ENCODE measurements around the gene FAM171A2. TPM values are rescaled to one million over a fixed set of nuclear protein-coding genes. Genes with fewer than 3 reads are reported as not detected.

The FAM171A2 gene
- polyA plus RNA-seq, 3 donors, result not detected

DNA sequence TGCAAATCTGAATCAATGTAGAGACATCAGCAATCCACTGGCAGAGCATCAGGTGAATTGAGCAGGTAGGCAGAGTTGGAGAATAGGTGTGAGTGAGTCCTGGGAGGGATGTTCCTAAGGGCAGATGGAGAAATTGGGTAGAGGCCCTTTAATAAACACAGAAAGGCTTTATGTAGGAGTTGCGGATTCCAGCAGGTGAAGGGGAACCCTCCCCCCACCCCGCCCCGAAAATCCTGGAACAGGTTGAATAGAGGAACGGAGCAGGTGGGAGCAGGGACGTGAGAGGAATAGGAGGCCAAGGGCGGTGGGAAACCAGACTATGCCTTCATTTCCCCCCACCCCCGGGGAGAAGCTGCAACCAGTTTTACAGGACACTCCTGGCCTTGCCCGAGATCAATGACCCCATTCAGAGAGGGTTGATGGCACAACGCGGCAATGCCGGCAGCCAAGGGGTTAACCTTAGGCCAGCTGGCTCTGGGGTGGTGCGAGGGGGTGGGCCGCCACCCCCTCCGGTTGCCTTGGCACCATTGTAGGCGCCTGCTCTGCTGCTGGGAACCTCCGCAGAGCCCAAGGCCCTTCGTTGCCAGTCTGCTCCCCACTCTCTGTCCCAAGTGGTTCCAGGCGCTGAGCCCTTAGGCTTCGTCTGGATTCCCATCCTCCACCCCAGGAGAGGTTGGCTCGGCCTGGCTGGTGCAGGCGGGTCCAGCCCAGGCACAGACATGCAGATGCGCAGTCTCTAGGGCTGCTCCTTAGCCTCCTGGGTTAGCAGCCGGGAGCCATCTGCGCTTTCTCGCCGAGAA lies 56.1 kb downstream of the FAM171A2 start:
- H3K9me3 ChIP-seq (replicated peaks in 1 of 2; ENCODE audit: control insufficient read depth in 1 of 2, insufficient read depth in 1 of 2, low read length in 2 of 2), result no peaks in the 10 kb centered on the region
- TF ChIP-seq CTCF (IDR thresholded peaks at IDR 0.05), result no peak
- no peaks in the 10 kb centered on the region for H3K79me2 ChIP-seq (ENCODE audit: insufficient read depth, low read length)
- H3K4me1 Mint-ChIP-seq, result peaks cover 18% of the 10 kb centered on the region
- peak overlapping the region in 2 of 7 donors; percentile 37 to 57 for H3K27ac Mint-ChIP-seq
- no peak overlapping the region for H3K4me2 ChIP-seq (replicated peaks; ENCODE audit: extremely low read depth, low read length, poor library complexity, severe bottlenecking)
- peak overlapping the region in 1 of 2 donors; percentile 74 for H3K4me3 Mint-ChIP-seq
- H2AFZ ChIP-seq (ENCODE audit: insufficient read depth, low read depth, low read length, poor library complexity, severe bottlenecking), result no peak overlapping the region
- H3K9ac ChIP-seq (ENCODE audit: insufficient read depth, low read length, poor library complexity, severe bottlenecking), result no peak overlapping the region
- H3K36me3 ChIP-seq (replicated peaks in 1 of 2; ENCODE audit: control insufficient read depth in 1 of 2, insufficient read depth in 2 of 2, low read length in 2 of 2), result no peaks in the 10 kb centered on the region
- H4K20me1 ChIP-seq (ENCODE audit: insufficient read depth, low read length), result no peaks in the 10 kb centered on the region
- H3K4me3 ChIP-seq (replicated peaks in 1 of 3; ENCODE audit: low read depth in 2 of 3, low read length in 3 of 3), result no peak overlapping the region
- 5% methylated on average over 14 of the region's 26 CpGs for WGBS (ENCODE audit: insufficient coverage)
- H3K27me3 ChIP-seq (ENCODE audit: control insufficient read depth in 2 of 2, insufficient read depth in 2 of 2, low read length in 2 of 2), result peaks cover 7 to 33% of the 10 kb centered on the region in 2 donors
- peaks cover 0 to 6% (median 0%) of the 10 kb centered on the region in 7 donors for H3K9me3 Mint-ChIP-seq
- H3K4me1 ChIP-seq (ENCODE audit: control insufficient read depth in 1 of 2, insufficient read depth in 2 of 2, low read length in 2 of 2), result peaks cover 12 to 15% of the 10 kb centered on the region in 2 donors
- intact Hi-C loops (cut with micrococcal nuclease), result no loop called here
- no peak overlapping the region for H3K27ac ChIP-seq (ENCODE audit: low read depth in 1 of 2, low read length in 2 of 2)
- H3K27me3 Mint-ChIP-seq (ENCODE audit: low read depth in 3 of 3), result peaks cover 40 to 63% (median 48%) of the 10 kb centered on the region in 3 donors
- no peak for DNase-seq
- no peaks in the 10 kb centered on the region for H3K36me3 Mint-ChIP-seq

DNA sequence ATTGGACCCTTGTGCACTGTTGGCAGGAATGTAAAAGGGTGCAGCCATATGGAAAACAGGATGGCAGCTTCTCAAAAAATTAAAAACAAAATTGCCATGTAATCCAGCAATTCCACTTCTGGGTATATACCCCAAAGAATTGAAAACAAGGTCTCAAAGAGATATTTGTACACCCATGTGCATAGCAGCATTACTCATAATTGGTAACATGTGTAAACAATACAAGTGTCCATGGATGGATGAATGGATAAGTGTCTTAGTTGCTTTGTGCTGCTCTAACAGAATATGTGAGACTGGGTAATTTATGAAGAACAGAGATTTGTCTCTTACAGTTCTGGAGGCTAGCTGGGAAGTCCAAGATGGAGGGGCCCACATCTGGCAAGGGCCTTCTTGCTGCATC lies 59.0 kb downstream of the FAM171A2 start:
- TF ChIP-seq CTCF (IDR thresholded peaks at IDR 0.05), result no peak
- no peaks in the 10 kb centered on the region for H4K20me1 ChIP-seq (ENCODE audit: insufficient read depth, low read length)
- H3K4me3 ChIP-seq (replicated peaks in 1 of 3; ENCODE audit: low read depth in 2 of 3, low read length in 3 of 3), result no peak overlapping the region
- Mint-ChIP-seq H3K4me1 (peaks cover 13% of the 10 kb centered on the region), H3K4me3 (no peak overlapping the region), H3K27ac (no peak overlapping the region), H3K27me3 (ENCODE audit: low read depth in 3 of 3) (peaks cover 36 to 59% (median 37%) of the 10 kb centered on the region in 3 donors), H3K36me3 (no peaks in the 10 kb centered on the region), H3K9me3 (peaks cover 0 to 6% (median 0%) of the 10 kb centered on the region in 7 donors)
- no peaks in the 10 kb centered on the region for H3K79me2 ChIP-seq (ENCODE audit: insufficient read depth, low read length)
- H2AFZ ChIP-seq (ENCODE audit: insufficient read depth, low read depth, low read length, poor library complexity, severe bottlenecking), result no peak overlapping the region
- no peaks in the 10 kb centered on the region for H3K9me3 ChIP-seq (replicated peaks in 1 of 2; ENCODE audit: control insufficient read depth in 1 of 2, insufficient read depth in 1 of 2, low read length in 2 of 2)
- peaks cover 7 to 27% of the 10 kb centered on the region in 2 donors for H3K27me3 ChIP-seq (ENCODE audit: control insufficient read depth in 2 of 2, insufficient read depth in 2 of 2, low read length in 2 of 2)
- peaks cover 12 to 15% of the 10 kb centered on the region in 2 donors for H3K4me1 ChIP-seq (ENCODE audit: control insufficient read depth in 1 of 2, insufficient read depth in 2 of 2, low read length in 2 of 2)
- no peak overlapping the region for H3K9ac ChIP-seq (ENCODE audit: insufficient read depth, low read length, poor library complexity, severe bottlenecking)
- H3K4me2 ChIP-seq (replicated peaks; ENCODE audit: extremely low read depth, low read length, poor library complexity, severe bottlenecking), result no peak overlapping the region
- H3K36me3 ChIP-seq (replicated peaks in 1 of 2; ENCODE audit: control insufficient read depth in 1 of 2, insufficient read depth in 2 of 2, low read length in 2 of 2), result no peaks in the 10 kb centered on the region
- intact Hi-C loops (cut with micrococcal nuclease), result no loop called here
- H3K27ac ChIP-seq (ENCODE audit: low read depth in 1 of 2, low read length in 2 of 2), result no peak overlapping the region
- DNase-seq, result no peak

Small RNA genes within 50 kb of the gene (small RNA-seq; reads per million reads assigned to genes)
- gene RF00012 (ENCODE audit: insufficient read length, low read depth) (not detected), gene RN7SL258P (ENCODE audit: insufficient read length, low read depth) (not detected), gene RNU6-453P (ENCODE audit: insufficient read length, low read depth) (not detected)

Other genes with a start within 250 kb of the FAM171A2 start
- 10 to 100 TPM; 16.1 to 93.6 (median 24.7) TPM for gene HDAC5, start 240.2 kb downstream of the FAM171A2 start, polyA plus RNA-seq
- gene HROB, start 221.9 kb downstream of the FAM171A2 start, polyA plus RNA-seq, result under 1 TPM; 0.17 to 0.32 (median 0.20) TPM
- not detected for gene ASB16, start 193.1 kb downstream of the FAM171A2 start, polyA plus RNA-seq
- gene TMUB2, start 176.9 kb downstream of the FAM171A2 start, polyA plus RNA-seq, result 100 to 1,000 TPM in 1 of 3 donors, 10 to 100 TPM in 2; 41.3 to 118 (median 41.7) TPM
- 10 to 100 TPM in 1 of 3 donors, 1 to 10 TPM in 2; 8.5 to 60.9 (median 9.9) TPM for gene ATXN7L3, start 164.0 kb downstream of the FAM171A2 start, polyA plus RNA-seq
- 10 to 100 TPM in 2 of 3 donors, 1 to 10 TPM in 1; 6.0 to 13.1 (median 12.5) TPM for gene UBTF, start 144.2 kb downstream of the FAM171A2 start, polyA plus RNA-seq
- gene SLC4A1, start 95.7 kb downstream of the FAM171A2 start, polyA plus RNA-seq, result under 1 TPM in 1 of 3 donors, not detected in 2; 0.04 TPM
- under 1 TPM in 2 of 3 donors, not detected in 1; 0.22 to 0.35 TPM for gene RUNDC3A, start 55.3 kb downstream of the FAM171A2 start, polyA plus RNA-seq
- 10 to 100 TPM; 64.0 to 74.8 (median 64.5) TPM for gene SLC25A39, start 39.0 kb downstream of the FAM171A2 start, polyA plus RNA-seq
- 1,000 to 10,000 TPM; 1,303 to 1,960 (median 1,361) TPM for gene GRN, start 18.6 kb downstream of the FAM171A2 start, polyA plus RNA-seq
- gene ITGA2B, start 25.8 kb upstream of the FAM171A2 start, polyA plus RNA-seq, result 1 to 10 TPM in 2 of 3 donors, under 1 TPM in 1; 0.21 to 1.2 (median 1.1) TPM
- gene GPATCH8, start 139.6 kb upstream of the FAM171A2 start, polyA plus RNA-seq, result 10 to 100 TPM in 2 of 3 donors, 1 to 10 TPM in 1; 8.8 to 15.9 (median 14.9) TPM
- 1 to 10 TPM; 3.1 to 7.2 (median 6.2) TPM for gene FZD2, start 193.6 kb upstream of the FAM171A2 start, polyA plus RNA-seq

Measured in CD14-positive monocyte (primary cell).